GM12864 (cell line): ENCODE measurements around the gene FAM217A.

ENCODE experiments used
- DNase-seq: peaks from one replicate; pipeline ENCODE4 v3.0.0-alpha.2; 2011; ENCODE audit warnings: low read depth
- H3K4me3 ChIP-seq: 2 replicates; pipeline ENCODE4 v1.5.1; 2011; ENCODE audit warnings: mild to moderate bottlenecking, low read depth, low read length, control low read depth
- CTCF ChIP-seq: IDR thresholded peaks from 2 replicates; pipeline ENCODE4 v1.5.1; 2011; ENCODE audit warnings: low read depth, mild to moderate bottlenecking, moderate library complexity, low read length, control low read depth, inconsistent platforms; ENCODE audit errors: missing control alignments

FAM217A gene

GRCh38 chr6:4025681-4026080 is 53.3 kb downstream of the FAM217A start:
- TF ChIP-seq CTCF: no peak
- DNase-seq: no peak
- H3K4me3 ChIP-seq: no peak overlapping the region

GRCh38 chr6:4023240-4023639 is 55.7 kb downstream of the FAM217A start:
- DNase-seq: no peak
- TF ChIP-seq CTCF: no peak
- H3K4me3 ChIP-seq: peak overlapping the region; percentile 89; the same call in 1 of the 2 replicates

GRCh38 chr6:4021854-4022695 is 56.9 kb downstream of the FAM217A start:
- DNase-seq: no peak
- TF ChIP-seq CTCF: no peak
- H3K4me3 ChIP-seq: peak overlapping the region; percentile 89

- peak overlapping the region; percentile 89 for H3K4me3 ChIP-seq
- peak; percentile 44 for TF ChIP-seq CTCF
- DNase-seq: peak; percentile 91
These were observed 57.6 kb downstream of the FAM217A start for GRCh38 chr6:4021133-4021853.

GRCh38 chr6:4020822-4021132 is 58.2 kb downstream of the FAM217A start:
- no peak for TF ChIP-seq CTCF
- peak overlapping the region; percentile 89 for H3K4me3 ChIP-seq
- DNase-seq: no peak

- TF ChIP-seq CTCF: no peak
- H3K4me3 ChIP-seq: peak overlapping the region; percentile 87
- no peak for DNase-seq
These were observed 60.1 kb downstream of the FAM217A start for GRCh38 chr6:4018924-4019236.
